ENCODE data around the gene CISD2.
A peak's percentile ranks its signal among the peaks of the same experiment; 100 is the strongest.
"Not testable (repeated sequence)": the region's sequence is repeated elsewhere in the genome, so short reads cannot be mapped to it uniquely, and the experiment has no call there.

CISD2 gene

GRCh38 chr4:102858828-102859464 lies 9.8 kb upstream of the CISD2 start:
- DNase-seq: no peak

GRCh38 chr4:102860611-102861324 lies 8.0 kb upstream of the CISD2 start:
- no peak for DNase-seq

GRCh38 chr4:102862016-102862415 lies 6.8 kb upstream of the CISD2 start:
- DNase-seq: no peak

GRCh38 chr4:102862747-102863146 lies 6.0 kb upstream of the CISD2 start:
- no peak for DNase-seq

GRCh38 chr4:102865327-102865726 lies 3.5 kb upstream of the CISD2 start:
- not testable (repeated sequence) for DNase-seq

GRCh38 chr4:102867278-102868152 lies 1.3 kb upstream of the CISD2 start:
- no peak for DNase-seq

GRCh38 chr4:102868153-102868780 lies 525 bp upstream of the CISD2 start:
- peak; percentile 19 for DNase-seq

GRCh38 chr4:102869569-102870197 lies 891 bp downstream of the CISD2 start:
- DNase-seq: peak; percentile 68

- DNase-seq: no peak
Observed at GRCh38 chr4:102871772-102872171, 3.0 kb downstream of the CISD2 start.

GRCh38 chr4:102877477-102878106 lies 8.8 kb downstream of the CISD2 start:
- DNase-seq: not testable (repeated sequence)

GRCh38 chr4:102878349-102878748 lies 9.6 kb downstream of the CISD2 start:
- DNase-seq: not testable (repeated sequence)

GRCh38 chr4:102878901-102879300 lies 10.1 kb downstream of the CISD2 start:
- no peak for DNase-seq

- DNase-seq: no peak
Observed at GRCh38 chr4:102881343-102881742, 12.6 kb downstream of the CISD2 start.

GRCh38 chr4:102883278-102883677 lies 14.5 kb downstream of the CISD2 start:
- no peak for DNase-seq

- DNase-seq: not testable (repeated sequence)
Observed at GRCh38 chr4:102888570-102888969, 19.8 kb downstream of the CISD2 start.

- DNase-seq: not testable (repeated sequence)
Observed at GRCh38 chr4:102889866-102890265, 21.1 kb downstream of the CISD2 start.

- not testable (repeated sequence) for DNase-seq
Observed at GRCh38 chr4:102896547-102896946, 27.8 kb downstream of the CISD2 start.

- not testable (repeated sequence) for DNase-seq
Observed at GRCh38 chr4:102897610-102898009, 28.8 kb downstream of the CISD2 start.

GRCh38 chr4:102901804-102902203 lies 33.0 kb downstream of the CISD2 start:
- no peak for DNase-seq

GRCh38 chr4:102918859-102919258 lies 50.1 kb downstream of the CISD2 start:
- DNase-seq: no peak

- not testable (repeated sequence) for DNase-seq
Observed at GRCh38 chr4:102919697-102920096, 50.9 kb downstream of the CISD2 start.

- no peak for DNase-seq
Observed at GRCh38 chr4:102935716-102936115, 66.9 kb downstream of the CISD2 start.
